ENCODE data around the gene SMARCA2. TPM values are rescaled to one million over a fixed set of nuclear protein-coding genes. Genes with fewer than 3 reads are reported as not detected.

The SMARCA2 gene
- total RNA-seq, 1 donor from 2014 or later, result 131 TPM

DNA sequence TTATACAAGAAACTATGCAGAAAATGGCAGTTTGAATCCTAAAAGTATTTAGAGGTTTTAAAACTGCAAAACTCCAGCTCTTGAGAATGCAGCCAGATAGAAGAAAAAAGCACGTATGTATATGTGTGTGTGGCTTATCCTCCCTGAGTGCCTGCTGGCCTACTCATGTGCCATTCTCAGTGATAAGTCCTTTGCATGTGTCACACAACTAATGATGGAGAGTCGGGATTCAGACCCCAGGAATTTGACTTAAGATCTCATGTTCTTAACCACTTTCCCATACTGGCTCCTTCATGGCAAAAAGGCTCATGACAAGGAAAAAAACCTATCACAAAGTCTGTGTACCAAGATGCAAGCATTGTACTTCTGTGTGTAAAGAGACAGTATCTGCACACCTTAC is 26.6 kb downstream of the SMARCA2 start:
- Mint-ChIP-seq H3K4me3 (no peak overlapping the region), H3K4me1 (ENCODE audit: unreplicated experiment) (peaks cover 7% of the 10 kb centered on the region), H3K9me3 (no peaks in the 10 kb centered on the region), H3K36me3 (peaks cover 22% of the 10 kb centered on the region), H3K27ac (no peak overlapping the region), H3K27me3 (peaks cover 33% of the 10 kb centered on the region)
- TF ChIP-seq, protein P1, sequence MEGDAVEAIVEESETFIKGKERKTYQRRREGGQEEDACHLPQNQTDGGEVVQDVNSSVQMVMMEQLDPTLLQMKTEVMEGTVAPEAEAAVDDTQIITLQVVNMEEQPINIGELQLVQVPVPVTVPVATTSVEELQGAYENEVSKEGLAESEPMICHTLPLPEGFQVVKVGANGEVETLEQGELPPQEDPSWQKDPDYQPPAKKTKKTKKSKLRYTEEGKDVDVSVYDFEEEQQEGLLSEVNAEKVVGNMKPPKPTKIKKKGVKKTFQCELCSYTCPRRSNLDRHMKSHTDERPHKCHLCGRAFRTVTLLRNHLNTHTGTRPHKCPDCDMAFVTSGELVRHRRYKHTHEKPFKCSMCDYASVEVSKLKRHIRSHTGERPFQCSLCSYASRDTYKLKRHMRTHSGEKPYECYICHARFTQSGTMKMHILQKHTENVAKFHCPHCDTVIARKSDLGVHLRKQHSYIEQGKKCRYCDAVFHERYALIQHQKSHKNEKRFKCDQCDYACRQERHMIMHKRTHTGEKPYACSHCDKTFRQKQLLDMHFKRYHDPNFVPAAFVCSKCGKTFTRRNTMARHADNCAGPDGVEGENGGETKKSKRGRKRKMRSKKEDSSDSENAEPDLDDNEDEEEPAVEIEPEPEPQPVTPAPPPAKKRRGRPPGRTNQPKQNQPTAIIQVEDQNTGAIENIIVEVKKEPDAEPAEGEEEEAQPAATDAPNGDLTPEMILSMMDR (conservative IDR thresholded peaks at IDR 0.05), result no peak
- DNase-seq (ENCODE audit: extremely low spot score, unreplicated experiment), result no peak

DNA sequence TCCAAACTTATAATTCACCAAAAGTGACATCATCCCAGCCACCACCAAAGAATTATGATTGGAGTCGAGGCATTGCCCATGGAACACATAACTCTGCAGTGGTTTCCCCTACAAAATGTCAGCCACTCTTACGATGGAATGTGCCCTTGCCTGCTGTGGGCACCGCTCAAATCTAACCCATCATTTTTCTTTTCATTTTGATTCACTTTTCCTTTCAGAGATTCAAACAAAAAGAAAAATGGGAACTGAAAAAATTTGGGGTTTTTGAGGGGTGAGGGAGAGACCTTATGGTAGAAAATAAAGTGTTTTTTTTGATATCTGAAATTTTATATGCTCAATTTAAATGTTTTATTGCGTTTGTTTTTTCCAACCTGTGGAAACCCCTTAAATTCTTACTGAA is 28.1 kb downstream of the SMARCA2 start:
- no peaks in the 10 kb centered on the region for H3K9me3 Mint-ChIP-seq
- no peak overlapping the region for H3K27ac Mint-ChIP-seq
- no peak for DNase-seq (ENCODE audit: extremely low spot score, unreplicated experiment)
- TF ChIP-seq, protein P1 (conservative IDR thresholded peaks at IDR 0.05), result no peak
- H3K36me3 Mint-ChIP-seq, result peaks cover 27% of the 10 kb centered on the region
- H3K27me3 Mint-ChIP-seq, result peaks cover 42% of the 10 kb centered on the region
- H3K4me1 Mint-ChIP-seq (ENCODE audit: unreplicated experiment), result peaks cover 12% of the 10 kb centered on the region
- H3K4me3 Mint-ChIP-seq, result no peak overlapping the region

GRCh38 chr9:2043881-2044462 is 28.8 kb downstream of the SMARCA2 start:
- DNase-seq (ENCODE audit: extremely low spot score, unreplicated experiment), result no peak
- Mint-ChIP-seq H3K4me3 (peak overlapping the region; percentile 14), H3K4me1 (ENCODE audit: unreplicated experiment) (peaks cover 12% of the 10 kb centered on the region), H3K27ac (peak overlapping the region; percentile 23), H3K27me3 (peaks cover 47% of the 10 kb centered on the region), H3K36me3 (peaks cover 28% of the 10 kb centered on the region), H3K9me3 (no peaks in the 10 kb centered on the region)
- TF ChIP-seq, protein P1 (conservative IDR thresholded peaks at IDR 0.05), result no peak

DNA sequence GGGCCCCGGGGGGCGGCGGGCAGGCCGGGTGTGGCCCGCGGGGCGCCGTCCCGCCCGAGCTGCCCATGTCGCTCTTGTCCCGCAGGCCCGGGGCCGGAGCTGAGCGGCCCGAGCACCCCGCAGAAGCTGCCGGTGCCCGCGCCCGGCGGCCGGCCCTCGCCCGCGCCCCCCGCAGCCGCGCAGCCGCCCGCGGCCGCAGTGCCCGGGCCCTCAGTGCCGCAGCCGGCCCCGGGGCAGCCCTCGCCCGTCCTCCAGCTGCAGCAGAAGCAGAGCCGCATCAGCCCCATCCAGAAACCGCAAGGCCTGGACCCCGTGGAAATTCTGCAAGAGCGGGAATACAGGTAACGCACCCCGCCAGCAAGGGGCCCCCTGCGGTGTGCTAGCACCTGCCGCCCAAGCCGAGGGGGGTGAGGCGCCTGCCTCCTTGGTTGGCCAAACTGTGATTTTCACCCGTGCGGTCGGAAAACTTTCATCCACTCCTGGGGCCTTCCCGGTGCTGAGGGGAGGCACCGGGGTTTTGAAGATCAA is 32.1 kb downstream of the SMARCA2 start:
- TF ChIP-seq, protein P1 (conservative IDR thresholded peaks at IDR 0.05), result no peak
- Mint-ChIP-seq H3K36me3 (peaks cover 26% of the 10 kb centered on the region), H3K4me3 (peak overlapping the region; percentile 73), H3K4me1 (ENCODE audit: unreplicated experiment) (peaks cover 12% of the 10 kb centered on the region), H3K27ac (no peak overlapping the region), H3K27me3 (peaks cover 49% of the 10 kb centered on the region), H3K9me3 (no peaks in the 10 kb centered on the region)
- no peak for DNase-seq (ENCODE audit: extremely low spot score, unreplicated experiment)

- TF ChIP-seq, protein P1 (conservative IDR thresholded peaks at IDR 0.05), result no peak
- H3K4me1 Mint-ChIP-seq (ENCODE audit: unreplicated experiment), result peaks cover 12% of the 10 kb centered on the region
- H3K27me3 Mint-ChIP-seq, result peaks cover 49% of the 10 kb centered on the region
- H3K36me3 Mint-ChIP-seq, result peaks cover 25% of the 10 kb centered on the region
- H3K27ac Mint-ChIP-seq, result no peak overlapping the region
- H3K9me3 Mint-ChIP-seq, result no peaks in the 10 kb centered on the region
- peak overlapping the region; percentile 73 for H3K4me3 Mint-ChIP-seq
- DNase-seq (ENCODE audit: extremely low spot score, unreplicated experiment), result no peak
Measured at GRCh38 chr9:2047916-2048315, 32.8 kb downstream of the SMARCA2 start.
